Endothelial cell (in vitro differentiated cells): ENCODE results near the gene RECQL5. TPM values are rescaled to one million over a fixed set of nuclear protein-coding genes. Genes with fewer than 3 reads are reported as not detected.

Experiments used
- DNase-seq: peaks from one replicate; pipeline ENCODE4 v3.0.0; 2021; ENCODE audit warnings: low spot score
- H3K27ac Mint-ChIP-seq: one replicate; pipeline ENCODE4 v1.8.0; 2021; ENCODE audit warnings: mixed read lengths, inconsistent platforms; ENCODE audit not compliant: unreplicated experiment
- H3K27me3 Mint-ChIP-seq: one replicate; pipeline ENCODE4 v1.8.0; 2021; ENCODE audit warnings: mild to moderate bottlenecking, moderate library complexity, mixed read lengths, inconsistent platforms; ENCODE audit not compliant: unreplicated experiment
- H3K36me3 Mint-ChIP-seq: one replicate; pipeline ENCODE4 v1.8.0; 2021; ENCODE audit warnings: mild to moderate bottlenecking, low read depth, mixed read lengths, inconsistent platforms; ENCODE audit not compliant: unreplicated experiment
- H3K4me1 Mint-ChIP-seq: one replicate; pipeline ENCODE4 v1.8.0; 2021; ENCODE audit warnings: mild to moderate bottlenecking, mixed read lengths, inconsistent platforms; ENCODE audit not compliant: unreplicated experiment
- H3K4me3 Mint-ChIP-seq: one replicate; pipeline ENCODE4 v1.8.0; 2021; ENCODE audit warnings: mild to moderate bottlenecking, mixed read lengths, inconsistent platforms; ENCODE audit not compliant: unreplicated experiment
- H3K9me3 Mint-ChIP-seq: one replicate; pipeline ENCODE4 v1.8.0; 2021; ENCODE audit warnings: mixed read lengths, inconsistent platforms; ENCODE audit not compliant: unreplicated experiment
- total RNA-seq: library from RNA; stranded (reverse); fragmentation: NEBNext Ultra II Directional; extraction: Animal tissue kit (Norgen Biotek cat#: 25700); gene quantifications from one replicate; pipeline ENCODE4 v1.2.1, GENCODE V29; 2021; ENCODE audit not compliant: unreplicated experiment
- TF ChIP-seq, protein P1 (sequence below): fragments of 200-600 bp; sonication (generic); IDR thresholded peaks from one replicate; pipeline ENCODE4 v1.5.0; 2021; ENCODE audit warnings: antibody characterized with exemption; ENCODE audit not compliant: unreplicated experiment

RECQL5 gene
- total RNA-seq, 1 donor from 2014 or later: 40.2 TPM

GRCh38 chr17:75605790-75606189 is 61.2 kb downstream of the RECQL5 start:
- TF ChIP-seq, protein P1, sequence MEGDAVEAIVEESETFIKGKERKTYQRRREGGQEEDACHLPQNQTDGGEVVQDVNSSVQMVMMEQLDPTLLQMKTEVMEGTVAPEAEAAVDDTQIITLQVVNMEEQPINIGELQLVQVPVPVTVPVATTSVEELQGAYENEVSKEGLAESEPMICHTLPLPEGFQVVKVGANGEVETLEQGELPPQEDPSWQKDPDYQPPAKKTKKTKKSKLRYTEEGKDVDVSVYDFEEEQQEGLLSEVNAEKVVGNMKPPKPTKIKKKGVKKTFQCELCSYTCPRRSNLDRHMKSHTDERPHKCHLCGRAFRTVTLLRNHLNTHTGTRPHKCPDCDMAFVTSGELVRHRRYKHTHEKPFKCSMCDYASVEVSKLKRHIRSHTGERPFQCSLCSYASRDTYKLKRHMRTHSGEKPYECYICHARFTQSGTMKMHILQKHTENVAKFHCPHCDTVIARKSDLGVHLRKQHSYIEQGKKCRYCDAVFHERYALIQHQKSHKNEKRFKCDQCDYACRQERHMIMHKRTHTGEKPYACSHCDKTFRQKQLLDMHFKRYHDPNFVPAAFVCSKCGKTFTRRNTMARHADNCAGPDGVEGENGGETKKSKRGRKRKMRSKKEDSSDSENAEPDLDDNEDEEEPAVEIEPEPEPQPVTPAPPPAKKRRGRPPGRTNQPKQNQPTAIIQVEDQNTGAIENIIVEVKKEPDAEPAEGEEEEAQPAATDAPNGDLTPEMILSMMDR: no peak
- no peaks in the 10 kb centered on the region for H3K4me1 Mint-ChIP-seq
- peaks cover 5% of the 10 kb centered on the region for H3K36me3 Mint-ChIP-seq
- no peak overlapping the region for H3K27ac Mint-ChIP-seq
- no peaks in the 10 kb centered on the region for H3K9me3 Mint-ChIP-seq
- no peak for DNase-seq
- no peak overlapping the region for H3K4me3 Mint-ChIP-seq
- H3K27me3 Mint-ChIP-seq: peaks cover 2% of the 10 kb centered on the region

- H3K36me3 Mint-ChIP-seq: peaks cover 5% of the 10 kb centered on the region
- no peaks in the 10 kb centered on the region for H3K9me3 Mint-ChIP-seq
- no peaks in the 10 kb centered on the region for H3K4me1 Mint-ChIP-seq
- no peak overlapping the region for H3K27ac Mint-ChIP-seq
- DNase-seq: no peak
- TF ChIP-seq, protein P1: no peak
- H3K27me3 Mint-ChIP-seq: peaks cover 2% of the 10 kb centered on the region
- H3K4me3 Mint-ChIP-seq: no peak overlapping the region
Measured at GRCh38 chr17:75604034-75604695, 62.8 kb downstream of the RECQL5 start.

- Mint-ChIP-seq H3K36me3 (peaks cover 5% of the 10 kb centered on the region), H3K9me3 (no peaks in the 10 kb centered on the region), H3K4me1 (no peaks in the 10 kb centered on the region), H3K27me3 (peaks cover 2% of the 10 kb centered on the region), H3K4me3 (no peak overlapping the region), H3K27ac (no peak overlapping the region)
- no peak for DNase-seq
- TF ChIP-seq, protein P1: no peak
Measured at GRCh38 chr17:75603123-75603522, 63.8 kb downstream of the RECQL5 start.

DNA sequence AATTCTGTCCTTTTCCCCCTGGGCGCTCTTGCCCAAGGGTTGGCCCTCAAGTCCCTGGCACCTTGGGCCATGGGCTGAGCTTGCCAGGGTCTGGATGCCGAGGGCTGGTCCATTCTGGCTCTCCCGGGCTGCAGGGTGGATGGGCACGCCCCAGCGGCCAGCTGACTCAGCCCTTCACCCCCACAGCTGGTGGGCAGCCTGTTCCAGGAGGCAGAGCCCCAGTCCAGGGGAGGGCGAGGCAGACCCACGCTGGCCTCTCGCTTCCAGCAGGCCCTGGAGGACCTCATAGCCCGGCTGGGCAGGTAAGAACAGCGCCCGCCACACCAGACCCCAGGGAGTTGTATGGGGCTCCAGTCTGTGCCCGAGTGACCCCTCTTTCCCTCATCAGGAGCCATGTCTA is 64.3 kb downstream of the RECQL5 start:
- no peak for DNase-seq
- Mint-ChIP-seq H3K36me3 (peaks cover 5% of the 10 kb centered on the region), H3K27ac (no peak overlapping the region), H3K4me3 (no peak overlapping the region), H3K4me1 (no peaks in the 10 kb centered on the region), H3K27me3 (peaks cover 2% of the 10 kb centered on the region), H3K9me3 (no peaks in the 10 kb centered on the region)
- TF ChIP-seq, protein P1: no peak
